GM21515 (cell line): ENCODE data around the gene ADRA2A.

Source experiments
- ATAC-seq: cut with Tn5 transposase; IDR thresholded peaks from one replicate; pipeline ENCODE4 v1.9.1; 2021; ENCODE audit not compliant: unreplicated experiment

The ADRA2A gene

DNA sequence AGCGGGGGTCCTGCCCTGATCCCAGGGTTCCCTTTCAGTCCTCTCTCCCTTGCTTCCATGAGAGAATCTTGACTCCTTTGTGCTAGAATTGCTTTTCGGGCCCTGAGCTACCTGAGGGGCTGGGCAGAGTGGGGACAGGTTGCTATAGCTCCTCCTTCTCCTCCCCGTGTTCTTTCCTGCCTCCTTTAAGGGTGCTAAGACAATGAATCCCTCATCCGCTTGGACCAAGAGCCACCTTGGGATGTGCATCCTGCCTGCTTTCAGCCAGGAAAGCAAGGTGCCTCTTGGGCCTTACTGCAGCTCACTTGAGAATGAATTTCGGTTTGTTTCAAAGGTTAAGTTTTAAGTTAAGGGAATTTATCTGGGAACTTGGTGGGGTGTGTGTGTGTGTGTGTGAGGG, 53.6 kb downstream of the ADRA2A start:
- ATAC-seq, result no peak
